IMR-90 (cell line): ENCODE measurements around the gene EHHADH. TPM values are rescaled to one million over a fixed set of nuclear protein-coding genes. Genes with fewer than 3 reads are reported as not detected.

Experiments used
- ATAC-seq: fragments of 200-7000 bp; cut with Tn5 transposase; 2 replicates; pipeline ENCODE4 v1.9.1; 2020; ENCODE audit warnings: low read depth, mild to moderate bottlenecking, moderate library complexity
- BruUV-seq: library from RNA; stranded (reverse); fragments of 400-500 nt; replicated peaks from 2 replicates; lab custom pipeline; 2021; lab: Mats Ljungman, UMichigan
- CTCF ChIA-PET: fragments of 300-600 bp; formaldehyde crosslinking; extraction: SDS; loops from one replicate; lab custom pipeline; 2021; ENCODE audit warnings: antibody characterized with exemption; lab: Yijun Ruan, JAX
- POLR2A ChIA-PET: fragments of 300-600 bp; sonication (Branson Sonifier 250); formaldehyde crosslinking; loops from one replicate; lab custom pipeline; 2022; ENCODE audit warnings: antibody characterized with exemption; ENCODE audit not compliant: unreplicated experiment; lab: Charles Lee
- DNase-seq: peaks from one replicate; pipeline ENCODE4 v3.0.0; 2013
- H2AFZ ChIP-seq: replicated peaks from 2 replicates; pipeline ENCODE3; 2013; ENCODE audit warnings: low read length, mild to moderate bottlenecking; ENCODE audit not compliant: poor library complexity
- H2AK5ac ChIP-seq: 2 replicates; pipeline ENCODE4 v1.6.1; 2013; ENCODE audit warnings: low read depth, low read length, inconsistent platforms
- H2AK9ac ChIP-seq: replicated peaks from 2 replicates; pipeline ENCODE3; 2013; ENCODE audit warnings: mild to moderate bottlenecking, low read depth, low read length, moderate library complexity; ENCODE audit not compliant: poor library complexity
- H2BK120ac ChIP-seq: 2 replicates; pipeline ENCODE4 v1.6.1; 2013; ENCODE audit warnings: low read depth, low read length, inconsistent platforms
- H2BK15ac ChIP-seq: 3 replicates; pipeline ENCODE4 v1.6.1; 2013; ENCODE audit warnings: low read depth, low read length, inconsistent platforms
- H2BK20ac ChIP-seq: 2 replicates; pipeline ENCODE4 v1.6.1; 2013; ENCODE audit warnings: low read depth, mild to moderate bottlenecking, inconsistent platforms, low read length, moderate library complexity
- H2BK5ac ChIP-seq: 2 replicates; pipeline ENCODE4 v1.6.1; 2013; ENCODE audit warnings: mild to moderate bottlenecking, low read depth, low read length, inconsistent platforms; ENCODE audit not compliant: poor library complexity, severe bottlenecking
- H3K14ac ChIP-seq: replicated peaks from 2 replicates; pipeline ENCODE4 v1.6.1; 2013; ENCODE audit warnings: low read depth, low read length, inconsistent platforms
- H3K18ac ChIP-seq: 2 replicates; pipeline ENCODE4 v1.6.1; 2013; ENCODE audit warnings: low read depth, low read length, control low read depth
- H3K23ac ChIP-seq: 2 replicates; pipeline ENCODE4 v1.6.1; 2013; ENCODE audit warnings: low read depth, low read length, inconsistent platforms
- H3K27ac ChIP-seq: 2 replicates; pipeline ENCODE4 v1.5.1; 2013; ENCODE audit warnings: mild to moderate bottlenecking, control low read depth, low read length; ENCODE audit not compliant: insufficient read depth
- H3K27me3 ChIP-seq: 2 replicates; pipeline ENCODE4 v1.6.1; 2013; ENCODE audit warnings: low read length; ENCODE audit not compliant: control insufficient read depth, insufficient read depth
- H3K36me3 ChIP-seq: 2 replicates; pipeline ENCODE4 v1.6.1; 2013; ENCODE audit warnings: low read length, mixed read lengths; ENCODE audit not compliant: control insufficient read depth, insufficient read depth
- H3K4ac ChIP-seq: 2 replicates; pipeline ENCODE4 v1.6.1; 2013; ENCODE audit warnings: low read depth, low read length, inconsistent platforms
- H3K4me1 ChIP-seq: 2 replicates; pipeline ENCODE4 v1.6.1; 2013; ENCODE audit warnings: low read length, mixed read lengths; ENCODE audit not compliant: control insufficient read depth, insufficient read depth
- H3K4me2 ChIP-seq: 2 replicates; pipeline ENCODE4 v1.6.1; 2013; ENCODE audit warnings: low read depth, mild to moderate bottlenecking, control low read depth, low read length, moderate library complexity
- H3K4me3 ChIP-seq: 2 replicates; pipeline ENCODE4 v1.5.1; 2013; ENCODE audit warnings: low read depth, mild to moderate bottlenecking, control low read depth, low read length, moderate library complexity; ENCODE audit not compliant: insufficient read depth
- H3K56ac ChIP-seq: 2 replicates; pipeline ENCODE4 v1.6.1; 2013; ENCODE audit warnings: low read length, inconsistent platforms; ENCODE audit not compliant: insufficient read depth; ENCODE audit errors: extremely low read depth
- H3K79me1 ChIP-seq, 2 experiments: 2 replicates each; pipeline ENCODE4 v1.6.1; 2013; ENCODE audit warnings: low read length in 2 of 2, inconsistent platforms in 1 of 2, low read depth in 1 of 2
- H3K9ac ChIP-seq: 2 replicates; pipeline ENCODE4 v1.6.1; 2013; ENCODE audit warnings: low read depth, low read length, control low read depth
- H3K9me1 ChIP-seq: 2 replicates; pipeline ENCODE4 v1.6.1; 2013; ENCODE audit warnings: low read length, inconsistent platforms; ENCODE audit not compliant: insufficient read depth
- H3K9me3 ChIP-seq: 2 replicates; pipeline ENCODE4 v1.6.1; 2013; ENCODE audit warnings: low read length; ENCODE audit not compliant: control insufficient read depth, insufficient read depth
- H4K20me1 ChIP-seq: 2 replicates; pipeline ENCODE4 v1.6.1; 2013; ENCODE audit warnings: low read length, inconsistent platforms; ENCODE audit not compliant: insufficient read depth
- H4K5ac ChIP-seq: 2 replicates; pipeline ENCODE4 v1.6.1; 2013; ENCODE audit warnings: mild to moderate bottlenecking, low read depth, low read length, control low read depth
- H4K8ac ChIP-seq, 2 experiments: 2 replicates each; pipeline ENCODE4 v1.6.1; 2013; ENCODE audit warnings: low read depth in 2 of 2, low read length in 2 of 2, control low read depth in 1 of 2, inconsistent platforms in 1 of 2
- H4K91ac ChIP-seq: 2 replicates; pipeline ENCODE4 v1.6.1; 2013; ENCODE audit warnings: low read depth, low read length, inconsistent platforms; ENCODE audit not compliant: insufficient read depth
- SMC3 ChIP-seq: fragments of 150-350 bp; IDR thresholded peaks from 2 replicates; pipeline ENCODE4 v1.6.1; 2016; ENCODE audit warnings: low read depth, mild to moderate bottlenecking, antibody characterized with exemption, low read length, moderate library complexity
- USF2 ChIP-seq: fragments of 150-350 bp; IDR thresholded peaks from 2 replicates; pipeline ENCODE4 v1.6.1; 2017; ENCODE audit warnings: mild to moderate bottlenecking, antibody characterized with exemption, low read length, low read depth
- WGBS, 2 experiments: methylation state at CpG; one replicate each; pipeline versions ENCODE4 v1.1.5 to v1.1.7; 2013; ENCODE audit warnings: missing lambda C conversion rate in 2 of 2; ENCODE audit not compliant: insufficient read length in 1 of 2; ENCODE audit errors: extremely low coverage in 2 of 2; 5-methylcytosine and 5-hydroxymethylcytosine counted together
- dilution Hi-C: fragments of 300-500 bp; cut with HindIII; formaldehyde crosslinking; loops from one replicate; pipeline ENCODE4 v1.14.3; 2018; ENCODE audit warnings: low sequenced_read_pairs; ENCODE audit not compliant: unreplicated experiment
- in situ Hi-C: fragments of 300-500 bp; cut with MboI; formaldehyde crosslinking; loops from 3 replicates; pipeline ENCODE4 v1.14.3; 2019; ENCODE audit warnings: low sequenced_read_pairs, inconsistent platforms, mixed read lengths
- intact Hi-C: fragments of 100-400 bp; cut with micrococcal nuclease; formaldehyde crosslinking; loops from 2 replicates; pipeline ENCODE4 v1.10.0; 2022
- polyA plus RNA-seq, 3 experiments: library from polyadenylated mRNA; depleted of rRNA; stranded (reverse); fragments of >200 nt; gene quantifications; 2 replicates each; pipeline ENCODE4 v1.2.3, GENCODE V29; 2012; ENCODE audit warnings: low replicate concordance in 1 of 3
- total RNA-seq: library from RNA; depleted of rRNA; stranded (reverse); fragments of >200 nt; gene quantifications from 2 replicates; pipeline ENCODE4 v1.2.3, GENCODE V29; 2012

EHHADH gene
- total and polyA plus RNA-seq, 2 of the 4 experiments (the other 2 are of a cell fraction) = 2.0 to 4.7 TPM

GRCh38 chr3:185157347-185157746 lies 96.5 kb downstream of the EHHADH start:
- dilution Hi-C loops (no loop called here), in situ Hi-C loops (no loop called here), intact Hi-C loops (no loop called here)
- Histone ChIP-seq H3K14ac (no peak overlapping the region), H3K9me3 (no peaks in the 10 kb centered on the region), H3K27me3 (peaks cover 36% of the 10 kb centered on the region), H2AK9ac (no peak overlapping the region), H2BK5ac (no peak overlapping the region), H3K36me3 (no peaks in the 10 kb centered on the region), H4K8ac (no peak overlapping the region), H3K9me1 (peaks cover 5% of the 10 kb centered on the region), H3K23ac (no peak overlapping the region), H3K56ac (no peak overlapping the region), H2AK5ac (no peak overlapping the region), H3K4ac (no peak overlapping the region), H2BK120ac (no peak overlapping the region), H3K4me3 (no peak overlapping the region), H3K4me2 (no peak overlapping the region), H3K27ac (no peak overlapping the region), H3K4me1 (no peaks in the 10 kb centered on the region), H4K91ac (no peak overlapping the region), H4K20me1 (no peaks in the 10 kb centered on the region), H2AFZ (no peak overlapping the region), H3K9ac (no peak overlapping the region), H3K18ac (no peak overlapping the region), H2BK15ac (no peak overlapping the region), H3K79me1 (no peaks in the 10 kb centered on the region), H2BK20ac (no peak overlapping the region), H4K5ac (no peak overlapping the region)
- POLR2A ChIA-PET = no interaction called here
- ATAC-seq = no peak
- DNase-seq = no peak
- no TSS peak for BruUV-seq
- TF ChIP-seq SMC3 (no peak), USF2 (0 out of 2 replicates have a peak, but pooled peaks have one; percentile 7)
- 73% methylated on average over 2 of the region's 3 CpGs; no CpG with 5 or more reads in 1 of the 2 experiments for WGBS, 2 experiments
- CTCF ChIA-PET = interaction anchor here (0.6 kb wide), 1 partner anchor 51 kb away, joined by 3 read pairs; no protein-coding TSS in a partner anchor
